OCI-LY1 (cell line): ENCODE results near the gene SLC30A10.

Experiments
- EZH2 ChIP-seq: fragments of 200-600 bp; sonication (generic), shearing (Covaris generic); IDR thresholded peaks from 2 replicates; pipeline ENCODE4 v1.8.0; 2017; ENCODE audit warnings: borderline replicate concordance, mixed run types, mild to moderate bottlenecking, antibody characterized with exemption, low read length, moderate library complexity, mixed read lengths
- TF ChIP-seq, protein P1 (sequence below): fragments of 200-600 bp; sonication (generic), shearing (Covaris generic); IDR thresholded peaks from 2 replicates; pipeline ENCODE4 v1.5.1; 2017; ENCODE audit warnings: mild to moderate bottlenecking, antibody characterized with exemption, low read length, moderate library complexity, mixed read lengths

DNA sequence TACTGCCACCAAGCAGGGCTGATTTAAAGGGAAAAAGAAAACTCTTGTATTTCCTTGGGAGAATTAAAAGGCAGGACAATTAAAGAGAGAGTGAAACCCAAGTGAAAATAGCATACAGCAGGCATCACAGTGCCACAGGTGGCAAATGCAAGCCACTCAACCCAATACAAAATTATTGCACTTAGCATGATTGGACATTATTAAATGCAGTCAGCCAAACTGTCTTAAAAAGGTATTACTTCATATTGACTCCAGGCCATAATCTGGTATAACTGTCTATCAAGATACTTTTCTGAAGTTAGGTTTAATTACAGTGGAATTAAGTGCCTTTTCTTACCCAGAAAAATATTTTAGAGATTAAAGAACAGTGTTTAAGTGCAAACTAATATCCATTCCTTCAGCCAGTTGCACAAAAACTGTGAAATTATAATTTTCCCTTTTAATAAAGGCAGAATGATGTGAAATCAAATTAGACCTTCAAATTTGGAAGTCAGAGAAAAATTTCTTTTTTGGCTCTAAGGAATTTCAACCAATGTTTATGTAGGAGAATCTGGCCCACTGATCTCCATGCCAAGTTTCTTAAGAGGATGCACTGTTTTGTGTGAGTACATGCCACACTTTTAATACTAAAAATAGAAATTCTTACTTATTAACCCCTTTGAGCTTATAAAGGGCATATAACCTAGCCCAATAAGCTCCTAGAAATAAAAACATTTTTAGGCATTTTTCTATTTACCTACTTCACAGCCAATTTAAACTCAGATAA lies 15.2 kb downstream of the SLC30A10 start:
- TF ChIP-seq, protein P1, sequence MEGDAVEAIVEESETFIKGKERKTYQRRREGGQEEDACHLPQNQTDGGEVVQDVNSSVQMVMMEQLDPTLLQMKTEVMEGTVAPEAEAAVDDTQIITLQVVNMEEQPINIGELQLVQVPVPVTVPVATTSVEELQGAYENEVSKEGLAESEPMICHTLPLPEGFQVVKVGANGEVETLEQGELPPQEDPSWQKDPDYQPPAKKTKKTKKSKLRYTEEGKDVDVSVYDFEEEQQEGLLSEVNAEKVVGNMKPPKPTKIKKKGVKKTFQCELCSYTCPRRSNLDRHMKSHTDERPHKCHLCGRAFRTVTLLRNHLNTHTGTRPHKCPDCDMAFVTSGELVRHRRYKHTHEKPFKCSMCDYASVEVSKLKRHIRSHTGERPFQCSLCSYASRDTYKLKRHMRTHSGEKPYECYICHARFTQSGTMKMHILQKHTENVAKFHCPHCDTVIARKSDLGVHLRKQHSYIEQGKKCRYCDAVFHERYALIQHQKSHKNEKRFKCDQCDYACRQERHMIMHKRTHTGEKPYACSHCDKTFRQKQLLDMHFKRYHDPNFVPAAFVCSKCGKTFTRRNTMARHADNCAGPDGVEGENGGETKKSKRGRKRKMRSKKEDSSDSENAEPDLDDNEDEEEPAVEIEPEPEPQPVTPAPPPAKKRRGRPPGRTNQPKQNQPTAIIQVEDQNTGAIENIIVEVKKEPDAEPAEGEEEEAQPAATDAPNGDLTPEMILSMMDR, result no peak
- no peak for TF ChIP-seq EZH2
